Measurements from ENCODE around the gene SPDYE2.
"Not testable (repeated sequence)": the region's sequence is repeated elsewhere in the genome, so short reads cannot be mapped to it uniquely, and the experiment has no call there.

SPDYE2 gene, protein sequence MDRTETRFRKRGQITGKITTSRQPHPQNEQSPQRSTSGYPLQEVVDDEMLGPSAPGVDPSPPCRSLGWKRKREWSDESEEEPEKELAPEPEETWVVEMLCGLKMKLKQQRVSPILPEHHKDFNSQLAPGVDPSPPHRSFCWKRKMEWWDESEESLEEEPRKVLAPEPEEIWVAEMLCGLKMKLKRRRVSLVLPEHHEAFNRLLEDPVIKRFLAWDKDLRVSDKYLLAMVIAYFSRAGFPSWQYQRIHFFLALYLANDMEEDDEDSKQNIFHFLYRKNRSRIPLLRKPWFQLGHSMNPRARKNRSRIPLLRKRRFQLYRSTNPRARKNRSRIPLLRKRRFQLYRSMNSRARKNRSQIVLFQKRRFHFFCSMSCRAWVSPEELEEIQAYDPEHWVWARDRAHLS

DNA sequence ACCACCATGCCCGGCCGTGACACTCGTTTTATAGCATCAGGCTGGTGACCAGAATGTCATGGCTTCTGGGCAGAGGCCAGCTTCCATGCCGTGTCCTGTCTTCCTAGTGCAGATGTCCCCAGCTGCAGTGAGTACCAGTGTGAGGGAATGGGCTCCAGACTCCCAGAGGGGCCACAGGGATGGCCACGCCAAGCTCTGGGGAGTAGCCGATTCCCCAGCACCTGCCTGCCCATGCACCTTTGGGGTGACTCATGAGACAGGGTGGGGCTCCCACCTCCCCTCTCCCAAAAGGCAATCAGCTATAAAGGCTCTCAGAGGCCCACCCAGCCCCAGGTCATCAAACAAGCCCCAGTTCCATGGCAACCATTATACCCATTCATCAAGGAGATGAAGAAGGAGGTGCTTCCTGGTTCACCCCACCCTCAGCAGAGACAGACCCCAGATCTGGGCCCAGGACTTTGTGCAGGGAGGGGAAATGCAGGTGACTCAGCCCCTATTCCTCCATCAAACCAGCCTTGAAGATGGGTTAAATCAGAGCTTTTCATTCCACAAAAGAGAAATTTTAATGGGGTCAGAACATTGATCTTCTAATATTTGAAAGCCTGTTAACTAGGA is at the start of gene SPDYE2:
Gene SPDYE2 (plus strand): TSS at position 419 of the 615 bp plus-strand sequence. CDS start 2,030 bp downstream, outside the sequence.
- not testable (repeated sequence) for DNase-seq (ENCODE audit: low read depth, low spot score)

DNA sequence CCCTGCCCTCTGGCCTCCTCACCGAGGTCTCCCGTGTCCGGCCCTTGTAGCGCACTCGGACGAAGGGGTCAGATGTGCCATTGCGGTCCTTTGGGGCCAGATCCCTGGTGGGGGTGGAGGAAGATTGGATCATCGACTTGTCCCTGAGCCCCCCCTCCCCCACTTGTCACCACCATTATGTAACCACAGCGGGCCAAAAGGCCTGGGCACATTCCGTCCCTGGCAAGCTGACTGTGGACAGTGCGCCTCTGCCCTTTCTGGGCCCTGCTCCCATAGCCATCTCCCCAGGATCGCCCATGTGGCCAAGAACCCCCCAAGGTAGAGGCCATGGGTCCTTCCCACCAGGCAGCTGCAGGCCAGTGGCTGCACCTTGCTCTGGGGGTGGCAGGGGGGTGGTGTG is 47.9 kb upstream of the SPDYE2 start:
- not testable (repeated sequence) for DNase-seq (ENCODE audit: low read depth, low spot score)

DNA sequence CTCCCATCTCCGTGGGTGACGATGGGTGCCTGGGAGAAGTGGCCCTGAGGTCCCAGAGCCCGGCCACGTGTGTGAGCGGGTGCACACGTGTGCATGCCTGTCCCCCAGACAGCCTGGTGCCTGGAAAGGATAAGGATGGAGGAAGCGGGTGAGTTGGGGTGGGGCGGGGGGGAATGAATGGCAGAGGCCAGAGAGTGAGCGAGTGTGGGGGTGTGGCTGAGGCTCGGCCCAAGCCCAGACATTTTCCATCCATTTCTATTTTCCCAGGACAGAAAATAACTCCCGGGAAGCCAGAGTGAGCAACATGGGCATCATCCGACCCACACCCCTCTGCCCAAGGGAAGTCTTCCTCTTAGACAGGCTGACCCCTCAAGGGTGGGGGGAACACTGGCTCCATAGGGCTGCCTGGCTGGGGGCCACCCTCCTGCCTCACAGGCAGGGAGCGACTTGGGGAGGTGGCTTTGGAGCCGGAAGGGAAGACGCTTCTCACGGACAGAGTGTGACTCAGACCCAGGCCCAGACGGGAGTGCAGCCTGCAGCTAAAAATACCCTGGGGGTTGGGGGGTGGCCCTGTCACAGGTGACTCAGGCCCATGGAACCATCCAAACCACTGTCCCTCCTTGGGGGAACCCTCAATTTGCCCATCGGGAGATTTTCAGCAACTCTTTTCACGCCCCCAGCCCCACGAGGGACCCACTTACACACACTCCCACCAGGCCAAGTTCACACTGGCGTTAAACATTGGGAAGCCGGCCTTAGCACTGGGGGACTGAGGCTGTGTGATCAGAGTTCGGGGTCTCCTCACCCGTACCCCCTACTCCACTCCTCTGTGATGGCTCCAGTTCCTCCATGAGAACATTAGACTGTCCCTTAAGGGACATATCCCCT is 45.5 kb upstream of the SPDYE2 start:
- DNase-seq (ENCODE audit: low read depth, low spot score) = not testable (repeated sequence)

DNA sequence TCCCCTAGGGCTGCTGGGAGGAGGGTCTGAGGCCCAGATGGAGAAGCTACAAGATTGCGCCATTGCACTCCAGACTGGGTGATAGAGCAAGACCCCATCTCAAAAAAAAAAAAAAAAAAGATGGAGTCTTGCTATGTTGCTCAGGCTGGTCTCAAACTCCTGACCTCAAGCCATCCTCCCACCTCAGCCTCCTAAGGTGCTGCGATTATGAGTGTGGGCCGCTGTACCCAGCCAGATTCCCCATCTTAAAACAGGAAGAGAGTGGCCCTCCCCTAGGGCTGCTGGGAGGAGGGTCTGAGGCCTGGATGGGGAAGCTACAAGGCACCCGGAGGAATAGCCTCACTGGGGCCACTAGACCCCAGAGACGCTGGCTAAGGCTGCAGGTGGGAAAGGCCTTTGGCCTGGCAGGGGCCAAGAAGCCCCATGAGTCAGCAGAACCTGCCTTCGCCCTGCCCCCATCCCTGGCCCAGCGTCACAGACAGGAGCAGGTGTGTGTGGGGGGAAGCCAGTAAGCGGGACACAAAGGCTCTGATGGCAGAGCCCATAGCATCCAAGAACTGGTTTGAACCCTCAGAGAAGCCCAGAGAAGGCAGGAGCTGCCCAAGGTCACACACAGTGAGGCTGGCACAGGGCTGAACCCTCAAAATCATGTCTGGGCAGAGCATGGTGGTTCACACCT is 43.5 kb upstream of the SPDYE2 start:
- not testable (repeated sequence) for DNase-seq (ENCODE audit: low read depth, low spot score)

DNA sequence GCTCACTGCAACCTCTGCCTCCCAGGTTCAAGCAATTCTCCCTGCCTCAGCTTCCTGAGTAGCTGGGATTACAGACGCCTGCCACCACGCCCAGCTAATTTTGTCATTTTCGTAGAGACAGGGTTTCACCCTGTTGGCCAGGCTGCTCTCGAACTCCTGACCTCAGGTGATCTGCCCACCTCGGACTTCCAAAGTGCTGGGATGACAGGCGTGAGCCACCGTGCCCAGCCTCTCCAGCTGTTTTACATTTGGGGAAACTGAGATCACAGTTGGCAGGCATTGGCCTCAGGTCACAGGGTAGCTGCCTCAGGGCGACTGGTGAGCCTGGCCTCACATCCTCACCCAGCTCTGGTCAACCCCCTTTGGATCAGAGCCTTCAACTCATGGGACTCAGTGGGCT is 40.5 kb upstream of the SPDYE2 start:
- DNase-seq (ENCODE audit: low read depth, low spot score) = not testable (repeated sequence)

DNA sequence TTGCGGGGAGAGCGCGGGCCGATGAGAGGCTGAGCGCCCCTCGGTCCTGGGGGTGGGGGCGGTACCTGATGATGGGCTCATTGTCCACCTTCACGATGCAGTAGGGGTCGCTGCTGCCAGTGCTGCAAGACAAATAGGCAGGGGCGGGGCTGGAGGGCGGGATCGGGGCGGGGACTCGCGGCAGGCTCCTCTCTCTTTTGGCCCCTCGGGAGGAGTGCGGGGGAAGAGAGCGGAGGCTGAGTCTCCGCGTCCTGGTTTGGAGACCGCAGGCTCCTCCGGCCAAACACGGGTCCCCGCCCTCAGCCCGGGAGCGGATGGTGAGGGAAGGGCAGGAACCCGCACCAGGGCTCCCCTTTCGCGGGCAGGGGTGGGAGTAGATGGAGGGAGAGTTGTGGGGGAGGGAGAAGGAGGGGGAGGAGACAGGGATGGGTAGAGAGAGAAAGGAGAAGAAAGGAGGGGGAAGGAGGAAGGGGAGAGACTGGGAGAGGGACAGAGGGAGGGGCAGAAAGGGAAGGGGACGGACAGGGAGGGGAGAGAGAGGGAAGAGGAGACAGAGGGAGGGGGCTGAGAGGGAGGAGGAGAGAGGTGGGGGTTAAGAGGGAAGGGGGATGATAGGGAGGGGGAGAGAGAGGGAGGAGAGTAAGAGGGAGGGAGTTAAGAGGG is 39.0 kb upstream of the SPDYE2 start:
- not testable (repeated sequence) for DNase-seq (ENCODE audit: low read depth, low spot score)

DNA sequence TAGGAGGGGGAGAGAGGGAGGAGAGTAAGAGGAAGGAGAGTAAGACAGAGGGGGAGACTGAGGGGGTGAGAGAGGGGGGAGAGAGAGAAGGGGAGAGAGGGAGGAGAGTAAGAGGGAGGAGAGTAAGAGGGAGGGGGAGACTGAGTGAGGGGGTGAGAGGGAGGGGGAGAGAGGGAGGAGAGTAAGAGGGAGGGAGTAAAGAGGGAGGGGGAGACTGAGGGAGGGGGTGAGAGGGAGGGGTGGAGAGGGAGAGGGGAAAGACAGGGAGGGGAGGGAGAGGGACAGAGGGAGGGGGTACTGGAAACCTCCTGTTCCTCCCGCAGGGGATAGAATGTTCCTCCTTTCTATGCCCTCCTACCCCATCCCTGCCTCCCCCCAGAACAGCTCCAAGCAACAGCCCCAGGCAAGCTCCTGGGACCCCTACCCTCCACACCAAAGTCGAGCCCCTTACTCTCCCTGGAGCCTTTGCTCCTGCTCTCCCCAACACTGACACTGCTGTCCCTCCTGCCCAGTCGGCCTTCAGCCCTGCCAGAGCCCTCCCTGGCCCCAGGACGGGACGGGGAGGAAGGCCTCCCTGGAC is 38.3 kb upstream of the SPDYE2 start:
- DNase-seq (ENCODE audit: low read depth, low spot score) = not testable (repeated sequence)

DNA sequence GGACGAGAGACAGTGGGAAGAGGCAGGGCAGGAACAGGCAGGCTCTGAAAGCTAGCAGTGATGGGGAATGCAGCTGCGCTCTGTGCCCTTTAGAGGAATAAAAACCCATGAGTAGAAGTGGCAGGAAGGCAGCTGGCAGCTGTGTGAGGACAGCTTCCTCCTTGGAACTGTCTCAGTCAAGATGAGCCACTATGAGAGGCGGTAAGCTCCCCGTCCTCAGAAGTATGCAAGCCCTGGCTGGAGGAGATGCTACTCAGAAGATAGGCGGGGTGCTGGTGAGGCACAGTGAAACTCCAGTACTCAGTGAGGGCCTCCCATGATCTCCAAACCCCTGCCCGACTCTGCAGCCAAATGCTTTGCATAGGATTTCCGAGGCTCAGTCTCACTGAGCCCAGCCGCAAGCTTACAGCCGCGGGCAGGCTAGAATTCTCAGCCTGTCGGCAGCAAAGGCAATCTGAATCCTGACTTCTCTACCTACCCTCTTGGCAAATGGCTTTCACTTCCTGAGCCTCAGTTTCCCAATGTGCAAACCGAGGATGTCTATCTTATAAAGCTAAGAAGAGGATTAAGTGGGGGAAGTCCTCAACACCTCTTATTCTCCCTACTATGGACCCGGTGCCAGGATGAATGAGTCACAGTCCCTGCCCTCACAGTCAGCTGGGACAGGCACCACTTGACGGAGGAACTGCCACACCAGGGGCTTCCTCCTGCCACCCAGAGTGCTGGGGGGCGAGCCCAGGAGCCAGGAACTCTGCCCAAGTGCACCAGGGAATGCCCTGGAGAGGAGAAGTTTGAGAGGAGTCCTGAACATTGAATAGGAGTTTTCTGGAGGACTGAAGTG is 35.9 kb upstream of the SPDYE2 start:
- not testable (repeated sequence) for DNase-seq (ENCODE audit: low read depth, low spot score)

DNA sequence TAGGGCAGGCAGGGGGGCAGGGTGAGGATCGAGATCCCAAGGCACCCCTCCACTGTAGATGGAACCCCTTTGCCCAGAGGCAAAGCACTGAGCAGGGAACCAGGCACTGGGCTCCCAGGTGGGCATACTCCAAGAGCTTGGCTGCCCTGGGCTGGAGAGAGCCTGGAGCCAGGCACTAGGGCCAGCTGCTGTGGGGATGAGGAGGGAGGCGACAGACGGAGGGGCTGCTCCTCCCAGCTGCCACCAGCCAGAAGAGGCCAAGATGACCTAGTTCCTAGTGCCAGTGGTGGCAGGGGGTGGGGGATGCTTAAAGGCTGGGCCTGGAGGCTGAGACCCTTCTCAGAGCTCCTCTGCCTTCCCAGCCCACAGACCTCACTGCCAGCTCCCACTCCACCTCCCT is 35.1 kb upstream of the SPDYE2 start:
- not testable (repeated sequence) for DNase-seq (ENCODE audit: low read depth, low spot score)

DNA sequence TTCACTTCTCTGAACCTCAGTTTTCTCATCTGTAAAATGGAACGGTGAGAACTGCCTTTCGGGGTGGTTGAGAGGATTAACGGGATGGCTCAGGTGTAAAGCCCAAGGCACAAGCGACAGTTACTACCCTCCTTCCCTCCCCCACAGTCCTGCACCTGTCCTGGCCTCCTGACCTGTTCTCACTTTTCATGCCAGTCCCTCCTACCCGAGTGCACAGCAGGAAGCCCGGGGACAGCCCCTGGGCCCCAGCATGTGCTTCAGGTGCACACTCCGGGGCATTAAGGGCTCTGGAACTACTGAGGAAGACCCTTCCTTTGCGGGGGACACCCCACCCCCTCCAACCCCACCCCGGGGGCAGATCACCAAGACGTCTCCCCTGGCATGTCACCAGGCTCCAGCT is 34.1 kb upstream of the SPDYE2 start:
- not testable (repeated sequence) for DNase-seq (ENCODE audit: low read depth, low spot score)

DNA sequence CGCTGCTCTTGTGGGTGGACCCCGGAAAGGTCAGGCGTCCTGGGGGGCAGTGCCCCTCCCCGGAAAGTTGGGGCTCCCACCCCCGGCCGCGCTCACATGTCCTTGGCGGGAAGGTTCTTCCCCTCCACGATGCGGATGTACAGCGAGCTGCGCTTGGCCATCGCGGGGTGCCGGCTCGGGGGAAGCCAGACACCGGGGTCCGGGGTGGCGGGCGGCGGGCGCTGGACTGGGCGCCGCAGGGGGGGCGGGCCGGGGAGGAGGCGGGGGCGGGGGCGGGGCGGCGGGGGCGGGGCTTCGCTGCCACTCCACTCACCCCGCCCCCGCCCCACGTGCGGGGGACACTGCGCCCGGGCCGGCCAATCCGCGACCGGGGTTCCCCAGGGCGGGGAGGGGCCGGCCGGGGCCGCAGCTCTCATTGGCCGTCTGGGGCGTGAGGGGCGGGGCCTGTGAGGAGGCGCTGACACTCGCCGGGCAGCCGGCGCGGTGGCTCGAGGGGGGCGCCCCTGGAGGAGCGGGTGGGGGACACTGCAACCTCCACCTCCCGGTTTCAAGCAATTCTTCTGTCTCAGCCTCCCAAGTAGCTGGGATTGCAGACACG is 33.4 kb upstream of the SPDYE2 start, which contains the start of gene RASA4B:
Gene RASA4B (minus strand): TSS at position 228 of the 598 bp plus-strand sequence. CDS start 67 bp downstream, at position 161.
- DNase-seq (ENCODE audit: low read depth, low spot score) = not testable (repeated sequence)

DNA sequence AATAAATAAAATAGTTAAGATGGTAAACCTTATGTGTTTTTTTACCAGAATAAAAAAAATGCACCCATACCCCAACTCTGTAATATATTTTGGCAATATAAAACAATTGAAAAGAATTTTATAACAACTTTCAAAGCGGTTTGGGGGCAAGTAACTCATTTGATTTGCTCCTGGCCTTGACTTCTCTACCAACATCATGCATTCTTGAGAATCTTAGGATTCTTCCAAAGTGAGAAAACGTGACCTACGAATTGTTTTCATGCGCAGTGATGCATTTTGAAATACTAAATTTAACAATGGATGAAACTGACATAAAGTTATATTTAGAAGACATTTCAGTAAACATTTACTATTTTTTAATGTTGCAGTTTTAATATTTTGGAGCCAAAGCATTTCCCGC is 30.2 kb upstream of the SPDYE2 start:
- DNase-seq (ENCODE audit: low read depth, low spot score) = not testable (repeated sequence)

DNA sequence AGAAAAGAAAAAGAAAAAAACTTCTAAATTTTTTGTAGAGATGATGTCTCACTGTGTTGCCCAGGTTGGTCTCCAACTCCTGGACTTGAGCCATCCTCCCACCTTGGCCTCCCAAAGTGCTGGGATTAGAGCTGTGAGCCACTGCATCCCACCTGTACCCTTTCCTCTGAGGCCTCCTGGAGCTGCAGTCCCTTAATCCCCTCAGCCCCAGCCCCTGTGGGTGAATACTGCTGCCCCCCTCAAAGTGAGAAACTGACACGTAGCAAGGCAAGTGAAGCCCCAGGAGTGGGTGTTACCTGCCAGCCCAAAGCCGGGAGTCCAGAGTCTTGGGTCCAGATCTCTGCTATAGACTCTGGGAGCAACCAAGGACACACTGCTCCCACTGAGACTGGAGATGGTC is 26.2 kb upstream of the SPDYE2 start:
- DNase-seq (ENCODE audit: low read depth, low spot score) = not testable (repeated sequence)

DNA sequence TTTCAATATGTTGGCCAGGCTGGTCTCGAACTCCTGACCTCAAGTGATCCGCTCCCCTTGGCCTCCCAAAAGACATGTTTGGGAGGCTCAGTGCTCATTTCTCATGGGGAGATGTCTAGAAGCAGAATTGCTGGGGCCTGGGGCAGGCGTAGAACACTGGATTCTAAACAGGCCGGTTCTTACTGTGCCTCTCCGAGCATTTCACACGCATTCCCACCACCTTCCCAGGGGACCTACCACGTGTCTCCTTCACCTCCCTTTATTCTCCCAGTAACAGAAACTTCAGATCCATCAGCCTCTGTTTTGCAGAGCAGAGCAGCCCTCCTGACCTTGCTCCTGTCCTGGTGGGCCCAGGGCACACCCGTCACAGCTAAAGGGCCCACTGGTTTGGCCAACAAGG is 23.8 kb upstream of the SPDYE2 start:
- not testable (repeated sequence) for DNase-seq (ENCODE audit: low read depth, low spot score)

DNA sequence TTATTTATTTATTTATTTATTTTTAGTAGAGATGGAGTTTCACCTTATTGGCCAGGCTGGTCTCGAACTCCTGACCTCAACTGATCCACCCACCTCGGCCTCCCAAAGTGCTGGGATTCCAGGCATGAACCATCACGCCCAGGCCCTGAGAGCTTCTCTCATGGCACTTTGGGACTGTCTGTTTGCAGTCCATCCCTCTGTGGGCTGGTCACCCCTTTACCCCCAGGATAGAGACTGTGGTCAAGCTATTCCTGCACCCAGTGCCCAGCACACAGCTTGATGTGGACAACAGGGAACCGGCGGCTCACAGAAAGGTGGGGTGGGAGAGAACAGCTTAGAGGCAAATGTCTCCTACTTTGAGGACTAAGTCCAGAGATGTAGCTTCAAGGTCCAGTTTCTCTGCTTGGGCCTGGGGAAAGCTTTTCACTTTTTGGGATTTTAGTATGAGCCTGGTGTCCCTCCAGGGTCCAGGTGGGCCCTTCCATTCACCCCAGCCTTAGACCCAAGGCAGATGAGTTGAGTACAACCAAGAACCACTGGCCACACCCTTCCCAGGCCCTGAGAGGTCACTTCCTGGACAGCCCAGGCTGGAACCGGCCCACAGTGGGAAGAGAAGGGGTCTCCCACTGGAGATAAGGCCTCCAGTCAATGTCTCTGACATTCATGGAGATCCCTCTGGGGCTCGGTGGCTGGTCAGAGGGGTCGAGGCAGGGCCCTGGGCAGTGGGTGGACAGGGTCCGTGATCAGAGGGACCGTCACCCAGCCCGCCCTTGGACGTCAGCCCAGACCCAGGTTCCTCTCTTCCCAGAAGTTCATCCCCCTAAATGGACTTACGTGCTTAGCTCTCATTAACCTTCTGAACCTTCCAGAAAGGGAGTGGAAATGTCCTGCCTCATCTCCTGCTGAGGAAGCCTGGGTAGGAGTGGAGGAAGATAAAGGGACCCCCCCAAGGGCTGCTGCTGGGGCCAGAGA is 22.9 kb upstream of the SPDYE2 start:
- not testable (repeated sequence) for DNase-seq (ENCODE audit: low read depth, low spot score)

DNA sequence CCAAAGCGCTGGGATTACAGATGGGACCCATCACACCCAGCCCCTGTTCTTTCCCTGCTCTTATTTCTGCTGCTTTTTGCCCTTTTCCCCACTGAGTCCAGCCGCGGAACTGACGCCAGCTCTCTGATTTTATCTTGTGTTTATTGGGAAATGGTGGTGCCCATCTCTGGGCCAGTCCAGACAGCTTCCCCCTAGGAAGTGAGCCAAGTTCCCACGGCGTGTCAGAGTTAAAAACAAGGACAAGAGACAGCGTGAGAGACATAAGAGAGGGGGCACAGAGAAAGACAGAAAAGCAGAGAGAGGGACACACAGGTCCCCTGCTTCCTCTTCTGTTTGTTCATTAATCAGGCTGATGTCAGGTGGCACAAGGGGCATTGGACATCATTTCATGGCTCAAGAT is 19.4 kb upstream of the SPDYE2 start:
- DNase-seq (ENCODE audit: low read depth, low spot score) = not testable (repeated sequence)

DNA sequence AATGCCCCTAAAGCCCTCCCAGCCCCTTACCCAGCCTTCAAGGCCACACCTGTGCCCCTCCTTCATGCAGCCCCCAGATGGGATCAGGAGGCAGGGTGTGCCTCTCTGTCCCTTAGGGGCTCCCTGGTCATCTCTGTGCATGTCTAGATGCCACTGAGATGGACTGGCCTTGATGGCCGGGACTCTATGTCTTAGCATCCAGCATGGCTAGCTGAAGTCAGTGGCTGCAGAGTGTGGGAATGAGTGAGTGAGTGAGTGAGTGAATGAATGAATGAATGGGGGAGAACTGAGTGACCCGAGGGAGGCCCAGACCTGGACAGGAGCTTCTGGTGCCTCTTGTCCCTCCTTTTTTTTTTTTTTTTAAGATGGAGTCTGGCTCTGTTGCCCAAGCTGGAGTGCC is 18.9 kb upstream of the SPDYE2 start:
- not testable (repeated sequence) for DNase-seq (ENCODE audit: low read depth, low spot score)

All from activated CD4-positive, CD25-positive, alpha-beta regulatory T cell treated with anti-CD3 and anti-CD28 coated beads, Interleukin-2, amount 50 U/mL, for 16 hours (primary cell).